ENCODE results near the gene FAM131C.
A peak's percentile ranks its signal among the peaks of the same experiment; 100 is the strongest.
"Not testable (repeated sequence)": the region's sequence is repeated elsewhere in the genome, so short reads cannot be mapped to it uniquely, and the experiment has no call there.

FAM131C gene

GRCh38 chr1:16057314-16057915, 16.0 kb downstream of the FAM131C start:
- not testable (repeated sequence) for DNase-seq

GRCh38 chr1:16056521-16056912, 16.9 kb downstream of the FAM131C start:
- not testable (repeated sequence) for DNase-seq

GRCh38 chr1:16055613-16056520, 17.6 kb downstream of the FAM131C start:
- peak; percentile 88 for DNase-seq

GRCh38 chr1:16054598-16055540, 18.6 kb downstream of the FAM131C start:
- no peak for DNase-seq

- no peak for DNase-seq
Observed at GRCh38 chr1:16053781-16054502, 19.5 kb downstream of the FAM131C start.

GRCh38 chr1:16051949-16052348, 21.5 kb downstream of the FAM131C start:
- DNase-seq = not testable (repeated sequence)

GRCh38 chr1:16051039-16051438, 22.4 kb downstream of the FAM131C start:
- DNase-seq = no peak

- no peak for DNase-seq
Observed at GRCh38 chr1:16050328-16050727, 23.1 kb downstream of the FAM131C start.

GRCh38 chr1:16048573-16049189, 24.8 kb downstream of the FAM131C start:
- DNase-seq = peak; percentile 21

- no peak for DNase-seq
Observed at GRCh38 chr1:16047791-16048475, 25.5 kb downstream of the FAM131C start.

GRCh38 chr1:16046842-16047241, 26.6 kb downstream of the FAM131C start:
- no peak for DNase-seq

GRCh38 chr1:16043950-16044349, 29.5 kb downstream of the FAM131C start:
- DNase-seq = no peak

GRCh38 chr1:16043521-16043920, 29.9 kb downstream of the FAM131C start, which contains the start of gene CLCNKB:
Gene CLCNKB, plus strand, starts transcription at chr1:16043782. Its CDS starts 711 bp downstream, at chr1:16044493.
- DNase-seq = no peak

GRCh38 chr1:16042654-16043053, 30.8 kb downstream of the FAM131C start:
- DNase-seq = not testable (repeated sequence)

GRCh38 chr1:16042096-16042495, 31.4 kb downstream of the FAM131C start:
- no peak for DNase-seq

- no peak for DNase-seq
Observed at GRCh38 chr1:16041200-16041599, 32.3 kb downstream of the FAM131C start.

- not testable (repeated sequence) for DNase-seq
Observed at GRCh38 chr1:16039871-16040270, 33.6 kb downstream of the FAM131C start.

- no peak for DNase-seq
Observed at GRCh38 chr1:16038620-16038912, 34.9 kb downstream of the FAM131C start.

GRCh38 chr1:16036461-16036860, 37.0 kb downstream of the FAM131C start:
- DNase-seq = not testable (repeated sequence)

GRCh38 chr1:16033103-16033632, 40.3 kb downstream of the FAM131C start:
- DNase-seq = not testable (repeated sequence)
